HuH-7 (cell line): ENCODE data around the gene ANKRD53.
"Not testable (repeated sequence)": the region's sequence is repeated elsewhere in the genome, so short reads cannot be mapped to it uniquely, and the experiment has no call there.

Experiments
- DNase-seq: peaks from one replicate; pipeline ENCODE4 v3.0.0; 2011; ENCODE audit warnings: low spot score

ANKRD53 gene

DNA sequence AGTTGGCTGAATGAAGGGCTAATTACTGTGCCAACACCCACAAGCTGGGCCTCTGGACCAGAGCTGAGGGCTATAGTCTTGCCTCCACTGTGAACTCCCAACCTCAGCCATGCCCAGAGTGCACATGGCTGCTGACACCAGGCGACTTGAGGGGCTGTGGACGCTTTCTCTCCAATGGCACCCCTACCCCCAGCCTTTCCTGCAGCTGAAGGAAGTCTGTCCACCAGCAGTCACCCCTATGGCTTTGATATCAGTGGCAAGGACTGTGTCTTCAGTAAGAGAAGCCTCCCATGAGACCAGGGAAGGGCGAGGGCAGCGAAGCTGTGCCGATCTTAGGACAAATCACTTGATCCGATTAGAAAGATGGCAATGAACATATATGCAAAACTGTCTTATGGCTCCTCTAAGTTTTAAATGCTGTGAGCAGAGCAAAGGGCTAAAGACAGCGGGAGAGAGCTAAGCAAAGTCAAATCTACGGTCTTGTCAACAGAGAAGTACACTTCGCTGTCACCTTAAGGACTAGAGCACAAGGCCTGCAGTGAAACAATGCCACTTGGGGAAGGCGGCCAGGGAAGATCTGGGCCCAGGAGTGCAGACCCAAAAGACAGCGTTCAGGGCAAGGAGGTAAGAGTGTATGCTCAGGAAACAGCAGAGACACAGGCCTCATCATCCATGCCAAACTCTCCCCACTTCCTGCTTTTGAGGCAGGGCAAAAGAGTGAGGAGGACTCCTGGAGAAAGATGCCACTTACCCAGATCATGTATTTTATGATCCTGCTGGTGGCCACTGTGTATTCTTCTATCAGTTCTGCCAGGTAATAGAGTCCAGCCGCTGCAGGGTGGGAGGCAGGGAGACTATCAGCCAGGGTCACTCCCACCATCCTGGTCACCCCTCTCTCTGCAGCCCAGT lies 14.8 kb downstream of the ANKRD53 start:
- no peak for DNase-seq

DNA sequence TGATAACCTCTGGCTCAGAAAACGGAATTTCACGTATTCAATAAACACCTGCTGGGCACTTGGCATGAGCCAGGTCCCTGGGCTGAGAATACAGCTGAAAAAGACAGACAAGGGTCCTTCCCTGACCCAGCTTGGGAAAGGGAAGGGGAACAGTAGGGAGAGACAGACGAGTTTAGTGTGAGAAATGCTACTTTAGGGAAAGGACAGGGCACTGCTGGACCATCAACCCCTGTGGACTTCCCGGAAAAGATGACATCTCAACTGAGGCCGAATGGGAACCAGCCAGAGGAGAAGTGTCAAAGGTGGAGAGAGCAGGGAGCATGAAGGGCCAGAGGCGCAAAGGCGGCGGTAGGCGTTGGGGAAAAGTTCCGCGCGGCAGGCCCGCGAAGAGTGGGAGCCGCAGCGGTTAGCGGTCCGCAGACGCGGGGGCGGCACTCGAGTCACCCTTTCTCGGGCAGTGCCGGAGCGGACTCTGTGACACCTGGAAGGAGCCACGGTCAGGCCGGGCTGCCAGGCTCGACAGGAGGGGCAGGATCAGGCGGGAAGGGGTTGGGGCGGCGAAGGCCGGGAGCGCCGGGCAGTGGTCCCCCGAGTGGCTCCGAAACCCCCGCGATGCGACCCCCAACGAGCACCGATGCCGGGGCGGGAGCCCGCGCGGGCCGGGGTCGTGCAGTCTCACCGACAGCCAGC lies 15.7 kb downstream of the ANKRD53 start:
- no peak for DNase-seq

DNA sequence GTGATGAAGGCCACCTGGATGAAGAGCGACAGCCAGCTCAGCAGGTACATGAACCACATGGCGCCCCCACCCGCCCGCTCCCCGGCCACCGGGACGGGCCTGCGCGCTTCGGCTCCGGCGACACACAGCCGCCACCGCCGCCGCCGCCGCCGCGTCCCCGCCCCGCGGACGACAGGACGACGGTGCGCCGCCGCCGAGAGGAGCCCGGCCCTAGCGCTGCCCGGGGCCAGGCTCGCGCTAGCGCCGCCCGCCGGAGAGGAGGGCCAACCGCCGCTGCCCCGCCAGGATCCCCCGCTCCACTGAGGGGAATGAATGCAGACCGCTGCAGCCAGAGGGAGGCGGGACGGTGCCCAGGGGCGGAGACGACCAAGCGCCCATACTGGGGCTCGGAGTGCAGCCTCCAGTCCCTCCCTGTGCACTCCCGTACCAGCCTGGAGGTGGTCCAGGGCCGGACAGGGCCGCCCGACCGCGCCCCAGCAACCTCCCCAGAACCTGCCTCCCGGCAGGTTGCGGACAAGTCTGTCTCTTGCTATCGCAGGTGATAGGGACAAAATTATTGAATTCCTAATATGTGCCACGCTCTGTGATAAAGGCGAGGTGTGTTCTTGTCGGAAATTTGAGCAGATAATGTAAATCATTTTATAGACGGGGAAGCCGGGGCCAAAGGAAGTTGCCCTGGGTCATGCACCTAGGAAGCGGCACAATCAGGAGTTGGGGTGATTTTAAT lies 16.4 kb downstream of the ANKRD53 start, which contains the start of gene TEX261:
TEX261 (minus strand) TSS at position 175 of the 727 bp plus-strand sequence; CDS start at position 59, 116 bp downstream.
- peak; percentile 94 for DNase-seq

DNA sequence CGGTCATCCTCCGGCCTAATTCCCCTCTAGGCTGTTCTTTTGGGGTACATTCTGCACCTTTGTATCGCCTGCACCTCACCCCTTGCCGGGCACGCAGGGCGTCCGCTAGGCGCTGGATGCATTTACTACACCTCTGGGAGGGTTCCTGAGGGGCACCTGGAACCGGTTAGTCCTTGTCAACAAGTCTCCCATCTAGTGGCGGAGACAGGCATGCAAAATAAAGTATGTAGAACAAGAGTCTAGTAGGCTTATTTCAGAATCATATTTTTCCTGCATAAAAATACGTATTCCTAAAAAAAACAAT lies 16.9 kb downstream of the ANKRD53 start:
- DNase-seq: peak; percentile 88

DNA sequence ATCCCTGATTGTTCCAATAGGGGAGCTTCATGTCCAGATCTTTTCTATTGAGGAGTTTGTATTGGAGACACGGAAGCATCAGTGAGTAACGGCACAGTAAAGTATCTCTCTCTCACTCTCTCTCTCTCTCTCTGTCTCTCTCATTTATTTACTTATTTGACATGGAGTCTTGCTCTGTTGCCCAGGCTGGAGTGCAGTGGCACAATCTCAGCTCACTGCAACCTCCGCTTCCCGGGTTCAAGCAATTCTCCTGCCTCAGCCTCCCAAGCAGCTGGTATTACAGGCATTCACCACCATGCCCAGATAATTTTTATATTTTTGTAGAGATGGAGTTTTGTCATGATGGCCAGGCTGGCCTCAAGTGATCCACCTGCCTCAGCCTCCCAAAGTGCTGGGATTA lies 20.5 kb downstream of the ANKRD53 start:
- not testable (repeated sequence) for DNase-seq

DNA sequence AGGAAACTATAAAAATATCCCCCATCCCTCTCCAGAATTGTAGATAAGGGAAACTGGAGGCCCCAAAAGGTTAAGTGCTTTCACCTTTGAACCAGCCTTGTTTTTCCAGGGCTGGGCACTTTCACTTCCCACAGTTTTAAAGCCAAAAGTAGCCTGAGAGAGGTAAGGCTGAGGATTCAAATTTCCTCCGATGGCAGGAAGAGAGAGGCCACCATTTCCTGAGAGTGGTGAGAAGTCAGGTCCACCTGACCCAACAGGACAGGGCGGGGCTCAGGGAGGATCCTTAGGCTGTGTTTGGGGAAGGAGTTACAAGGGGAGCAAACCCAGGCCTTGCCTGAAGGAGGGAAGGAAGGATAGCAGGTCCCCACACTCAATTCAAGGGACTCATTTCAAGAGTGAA lies 20.9 kb downstream of the ANKRD53 start:
- DNase-seq: no peak

DNA sequence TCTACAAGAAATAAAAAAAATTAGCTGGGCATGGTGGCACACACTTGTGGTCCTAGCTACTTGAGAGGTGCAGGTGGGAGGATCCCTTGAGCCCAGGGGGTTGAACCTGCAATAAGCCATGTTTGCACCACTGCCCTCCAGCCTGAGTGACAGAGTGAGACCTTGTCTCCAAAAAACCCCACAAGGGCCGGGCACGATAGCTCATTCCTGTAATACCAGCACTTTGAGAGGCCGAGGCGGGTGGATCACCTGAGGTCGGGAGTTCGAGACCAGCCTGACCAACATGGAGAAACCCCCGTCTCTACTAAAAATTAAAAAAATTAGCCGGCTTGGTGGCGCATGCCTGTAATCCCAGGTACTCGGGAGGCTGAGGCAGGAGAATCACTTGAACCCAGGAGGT lies 21.5 kb downstream of the ANKRD53 start:
- not testable (repeated sequence) for DNase-seq

DNA sequence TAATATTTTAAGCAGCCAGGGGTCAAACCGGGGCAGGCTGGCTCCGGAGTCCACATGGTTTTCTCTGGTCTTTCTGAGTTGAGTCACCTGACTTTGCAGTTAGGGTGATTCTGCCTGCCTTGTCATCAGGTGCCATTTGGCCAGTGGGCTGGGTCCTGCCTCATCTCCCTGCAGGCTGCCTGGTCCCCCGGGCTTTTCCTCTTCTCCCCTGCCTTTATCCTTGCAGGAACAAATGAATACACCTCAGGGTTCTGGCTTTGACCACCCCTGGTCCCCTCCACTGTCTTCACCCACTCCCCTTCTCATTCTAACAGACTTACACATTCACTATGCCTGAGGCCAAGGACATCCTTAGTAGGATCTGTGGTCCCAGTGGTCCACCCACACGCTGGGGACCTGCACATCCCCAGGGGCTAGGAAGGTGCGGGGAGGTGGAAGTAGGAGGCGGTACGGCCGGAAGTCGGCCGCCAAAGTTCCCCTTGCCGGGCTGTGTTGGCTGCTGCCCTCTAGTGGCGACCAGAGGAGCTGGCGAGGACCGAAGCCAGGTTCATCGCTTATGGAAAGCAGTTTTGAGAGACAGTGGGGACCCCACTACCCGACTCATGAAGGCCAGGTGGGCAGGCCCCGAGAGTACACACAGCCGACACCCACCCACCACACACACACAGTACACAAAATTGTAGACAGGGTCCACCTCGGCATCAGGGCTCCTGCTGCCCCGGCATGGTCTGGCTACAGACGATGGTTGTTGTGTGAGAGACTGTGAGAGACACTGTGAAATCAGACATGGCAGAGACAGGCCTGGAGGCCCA lies 22.6 kb downstream of the ANKRD53 start:
- peak; percentile 79 for DNase-seq

DNA sequence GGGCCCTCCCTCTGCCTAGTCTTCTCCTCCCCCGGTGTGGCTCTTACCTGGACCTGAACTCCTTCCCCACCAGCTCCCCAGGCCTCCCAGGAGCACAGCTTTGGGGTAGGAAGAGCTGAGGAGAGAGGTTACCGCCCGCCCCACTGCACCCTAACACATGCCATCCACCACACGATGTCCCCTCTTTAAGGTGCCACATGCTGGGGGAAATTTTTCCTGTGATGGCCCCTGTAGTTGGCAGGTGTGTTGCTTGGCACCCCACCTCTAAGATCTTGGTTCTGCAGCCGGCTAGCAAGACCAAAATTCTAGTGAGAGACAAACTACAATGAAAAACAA lies 23.1 kb downstream of the ANKRD53 start:
- DNase-seq: no peak

DNA sequence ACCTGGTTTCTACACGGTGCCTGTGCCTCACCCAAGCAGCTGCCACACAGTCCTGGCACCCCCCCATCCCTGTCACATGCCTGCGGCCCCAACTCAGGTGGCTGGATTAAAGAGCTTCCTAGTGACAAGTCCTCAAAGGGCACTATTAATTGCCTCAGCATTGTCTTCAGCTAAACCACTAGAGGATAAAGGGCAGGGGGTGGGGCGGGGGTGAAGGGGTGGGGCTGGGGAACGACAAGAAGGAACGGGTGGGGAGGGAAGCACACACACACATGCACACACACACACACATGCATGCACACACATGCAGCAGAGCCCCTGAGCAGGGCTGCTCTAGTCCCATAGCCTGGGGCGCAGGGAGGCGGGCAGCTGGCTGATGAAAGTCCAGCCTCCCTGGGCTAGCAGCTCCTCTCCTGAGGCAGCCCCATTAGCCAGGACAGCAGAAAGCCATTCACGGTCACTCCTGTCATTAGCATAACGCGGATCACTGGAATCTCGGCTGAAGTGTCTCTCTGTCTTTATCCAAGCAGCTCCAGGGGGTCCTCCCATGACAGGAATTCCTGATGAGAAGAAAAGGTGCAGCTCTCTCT lies 23.6 kb downstream of the ANKRD53 start:
- peak; percentile 7 for DNase-seq

DNA sequence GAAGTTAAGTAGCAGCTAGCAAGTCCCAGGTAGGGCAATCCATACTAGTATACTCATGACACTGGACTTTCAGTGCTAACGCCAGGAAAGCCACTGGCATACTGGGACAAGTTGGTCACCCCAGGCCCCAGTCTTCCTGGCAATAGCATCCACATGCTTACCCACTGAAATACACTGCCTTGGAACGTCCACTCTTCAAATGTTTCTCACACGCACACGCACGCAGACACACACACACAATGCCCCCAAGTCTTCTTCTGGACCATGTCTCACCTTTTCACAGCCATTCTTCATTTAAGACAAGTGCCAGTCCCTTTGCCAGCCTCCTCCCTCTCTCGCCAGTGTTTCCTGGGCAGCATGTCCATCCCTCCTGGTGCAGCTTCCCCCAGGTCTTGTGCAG lies 25.0 kb downstream of the ANKRD53 start:
- no peak for DNase-seq

DNA sequence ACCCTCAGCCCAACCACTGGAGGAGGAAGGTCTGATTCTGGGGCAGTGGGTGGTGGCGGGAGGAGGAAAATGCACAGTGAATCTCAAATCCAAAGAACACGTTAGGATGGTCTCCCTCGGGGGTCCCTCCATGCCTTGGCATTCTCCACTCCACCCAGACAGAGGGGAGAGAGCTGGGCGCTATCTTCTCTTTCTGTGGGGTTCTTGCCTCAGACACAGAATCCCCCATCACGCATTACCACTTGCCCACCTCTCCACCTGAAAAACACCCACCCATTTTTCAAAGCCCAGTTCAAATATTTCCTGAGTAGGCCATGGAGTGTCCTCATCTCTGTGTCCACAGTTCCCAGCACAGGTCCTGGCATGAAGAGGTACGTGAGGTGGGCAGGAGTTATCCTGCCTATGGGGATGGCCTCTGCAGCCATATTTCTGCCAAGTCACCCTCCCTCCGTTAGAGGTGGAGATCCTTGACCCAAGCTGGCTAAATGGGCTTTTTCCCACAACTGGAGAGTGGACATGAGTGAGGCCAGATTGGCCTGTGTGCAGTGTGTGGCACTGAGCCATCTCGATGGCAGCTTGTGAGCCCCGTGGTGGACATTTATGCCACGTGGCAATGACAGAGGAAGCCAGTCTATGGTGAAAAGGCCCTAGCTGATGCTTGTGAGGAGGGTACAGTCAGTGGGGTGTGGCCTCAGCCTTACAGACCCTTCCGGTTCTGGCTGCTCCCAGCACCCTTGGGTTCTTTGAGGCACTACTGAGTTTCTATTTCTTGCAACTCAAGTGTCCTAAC lies 25.7 kb downstream of the ANKRD53 start:
- no peak for DNase-seq

DNA sequence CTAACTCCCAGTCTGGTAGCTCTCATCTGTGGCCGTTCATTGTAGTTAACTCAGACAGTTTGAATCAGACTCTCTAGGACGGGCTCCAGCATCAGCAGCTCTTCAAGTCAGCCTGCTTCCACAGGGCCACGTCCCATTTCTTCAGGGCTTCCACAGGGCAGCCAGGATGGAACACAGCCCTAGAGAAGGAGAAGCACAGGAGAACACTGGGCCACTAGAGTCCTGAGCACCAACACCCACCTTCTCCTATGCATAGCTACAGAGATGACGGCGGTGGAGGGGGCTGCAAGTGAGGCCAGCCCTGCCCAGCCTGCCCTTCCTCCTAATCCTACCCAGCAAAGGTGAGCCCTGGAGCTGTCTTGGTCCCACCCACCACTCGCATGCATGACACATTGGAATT lies 26.4 kb downstream of the ANKRD53 start:
- DNase-seq: no peak

DNA sequence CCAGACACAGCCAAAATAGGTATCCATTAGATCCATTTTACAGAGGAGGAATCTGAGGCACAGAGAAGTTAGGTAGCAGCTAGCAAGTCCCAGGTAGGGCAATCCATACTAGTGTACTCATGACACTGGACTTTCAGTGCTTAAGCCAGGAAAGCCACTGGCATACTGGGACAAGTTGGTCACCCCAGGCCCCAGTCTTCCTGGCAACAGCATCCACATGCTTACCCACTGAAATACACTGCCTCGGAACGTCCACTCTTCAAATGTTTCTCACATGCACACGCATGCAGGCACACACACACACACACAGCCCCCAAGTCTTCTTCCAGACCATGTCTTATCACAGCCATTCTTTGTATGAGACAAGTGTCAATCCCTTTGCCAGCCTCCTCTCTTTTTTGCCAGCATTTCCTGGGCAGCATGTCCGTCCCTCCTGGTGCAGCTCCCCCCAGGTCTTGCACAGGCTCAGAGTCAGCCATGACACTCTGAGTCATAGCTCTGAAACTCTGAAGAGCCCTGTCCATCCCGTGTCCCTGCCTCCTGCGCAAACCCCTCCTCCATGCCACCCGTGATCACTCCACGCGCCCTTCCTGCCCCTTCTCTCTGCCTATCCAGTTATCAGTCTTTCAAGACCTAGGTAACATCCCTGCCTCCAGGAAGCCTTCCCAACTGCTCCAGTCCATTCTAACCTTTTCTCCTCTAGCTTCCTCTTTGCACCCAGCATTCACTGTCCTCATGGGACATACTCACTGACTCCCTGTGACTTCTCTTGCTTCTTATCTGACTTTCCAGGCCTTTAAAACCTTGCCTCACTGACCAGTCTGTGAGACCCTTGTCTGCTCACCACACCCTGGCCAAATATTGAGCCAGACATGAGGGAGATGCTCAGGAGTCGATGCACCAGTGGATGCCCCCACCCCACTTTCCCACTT lies 27.1 kb downstream of the ANKRD53 start:
- DNase-seq: no peak

DNA sequence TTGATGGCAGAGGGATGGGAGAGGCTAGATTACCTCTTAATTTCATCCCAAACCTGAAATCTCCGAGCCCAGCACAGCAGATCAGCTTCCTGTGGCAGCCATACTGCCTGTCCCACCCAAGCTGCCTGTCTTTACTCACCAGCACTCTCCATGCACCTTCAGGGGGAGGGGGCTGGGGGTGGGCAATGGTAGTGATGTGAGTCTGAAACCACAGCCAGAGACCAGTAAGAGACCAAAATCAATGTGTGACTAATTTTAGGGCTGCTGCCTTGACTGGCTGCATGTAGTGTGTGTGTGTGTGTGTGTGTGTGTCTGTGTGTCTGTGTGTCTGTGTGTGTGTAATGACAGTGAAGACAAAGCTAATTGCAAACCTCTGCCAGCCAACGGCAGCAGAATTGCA lies 27.9 kb downstream of the ANKRD53 start:
- no peak for DNase-seq

DNA sequence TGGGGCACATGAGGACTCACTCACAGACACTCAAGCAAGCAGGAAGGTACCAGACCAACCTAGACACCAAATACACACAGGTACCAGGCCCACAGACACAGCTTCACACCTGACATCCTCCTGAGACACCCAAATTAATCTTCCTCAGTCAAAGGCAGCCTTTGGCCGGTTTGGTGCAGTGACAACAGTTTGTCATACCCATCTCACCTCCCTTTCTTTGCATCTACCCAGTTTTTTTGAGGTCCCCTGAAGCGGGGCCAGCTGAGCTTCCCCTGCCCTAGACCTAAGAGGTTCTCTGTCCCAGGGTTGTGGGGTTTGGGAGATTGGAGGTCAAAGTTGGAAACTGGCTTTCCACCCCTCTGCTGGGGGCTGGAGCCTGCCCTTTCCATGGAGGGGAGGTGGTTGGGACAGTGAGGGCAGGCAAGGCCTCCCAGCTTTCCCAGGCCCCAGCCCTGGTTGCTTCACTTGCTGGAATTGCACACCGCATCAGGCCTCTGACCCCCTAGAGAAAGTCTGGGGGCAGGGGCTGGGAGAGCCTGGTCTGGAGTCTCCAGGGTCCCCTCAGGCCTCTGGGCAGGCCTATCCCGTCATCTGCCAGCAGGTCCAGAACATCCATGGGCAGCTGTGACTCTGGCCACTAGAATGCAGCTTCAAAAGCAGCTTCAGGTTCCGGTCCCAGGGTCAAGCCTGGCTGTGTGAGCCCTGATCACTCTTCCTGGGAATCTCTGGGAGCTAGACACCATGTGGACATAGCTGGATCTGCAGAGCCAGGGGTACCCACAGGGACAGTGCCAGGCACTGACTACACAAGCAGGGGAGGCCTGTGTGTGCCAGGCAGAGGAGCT lies 28.7 kb downstream of the ANKRD53 start:
- no peak for DNase-seq

DNA sequence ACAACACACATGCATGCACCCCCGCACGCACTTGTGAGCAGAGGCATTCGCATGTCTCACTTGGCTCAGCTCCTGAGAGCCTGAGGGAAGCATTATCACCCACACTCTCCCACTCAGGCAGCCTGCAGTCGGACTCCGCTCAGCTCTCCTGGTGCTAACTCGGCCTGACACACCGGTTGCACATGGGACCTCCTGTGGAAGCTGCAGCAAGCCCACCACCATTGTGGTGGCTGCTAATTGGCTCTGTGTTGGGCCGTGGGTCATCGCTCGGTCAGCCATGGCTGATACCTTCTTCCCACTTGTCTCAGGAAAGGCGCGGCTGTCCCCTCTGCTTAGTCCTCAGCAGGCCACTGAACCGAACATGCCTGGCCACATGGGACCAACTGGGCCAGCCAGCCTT lies 29.9 kb downstream of the ANKRD53 start:
- DNase-seq: no peak

DNA sequence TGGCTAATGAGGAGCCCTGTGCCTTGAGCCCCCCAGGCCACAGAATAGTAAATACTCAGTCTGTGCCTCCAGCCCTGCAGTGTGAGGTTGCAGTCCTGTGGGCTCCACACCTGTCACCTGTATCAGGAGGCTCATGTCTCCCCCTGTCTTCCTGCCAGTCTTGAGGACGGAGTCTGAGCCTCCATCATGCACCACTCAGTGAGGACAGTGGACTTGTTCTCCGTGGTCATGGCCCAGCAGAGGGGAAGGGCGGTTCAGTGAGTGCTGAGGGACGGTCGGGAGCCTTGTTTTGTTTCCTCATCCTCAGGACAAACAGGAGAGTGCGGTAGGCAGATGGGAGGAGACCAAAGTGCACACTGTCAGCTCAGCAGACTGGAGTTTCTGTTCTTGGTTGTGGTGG lies 33.4 kb downstream of the ANKRD53 start:
- DNase-seq: not testable (repeated sequence)

DNA sequence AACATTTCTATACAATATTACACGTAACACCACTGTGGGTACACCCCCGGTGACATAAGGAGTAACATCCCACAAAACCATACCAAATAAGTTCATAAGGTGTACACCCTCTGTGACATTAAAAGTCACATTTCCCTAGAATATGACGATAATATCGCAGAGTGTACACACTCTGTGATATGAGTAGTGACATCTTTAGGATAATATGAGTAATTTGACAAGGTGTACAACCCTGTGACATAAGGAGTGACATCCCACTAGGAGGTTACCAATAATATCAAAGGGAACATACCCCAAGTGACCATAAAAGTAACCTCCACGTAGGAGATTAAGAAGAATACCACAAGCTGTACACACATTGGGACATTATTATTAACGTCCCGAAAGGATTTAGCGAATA lies 40.2 kb downstream of the ANKRD53 start:
- DNase-seq: no peak
